Measurements from ENCODE around the gene NELL1.

GRCh38 chr11:21142007-21142406 is 472.6 kb downstream of the NELL1 start:
- TF ChIP-seq, protein P1, sequence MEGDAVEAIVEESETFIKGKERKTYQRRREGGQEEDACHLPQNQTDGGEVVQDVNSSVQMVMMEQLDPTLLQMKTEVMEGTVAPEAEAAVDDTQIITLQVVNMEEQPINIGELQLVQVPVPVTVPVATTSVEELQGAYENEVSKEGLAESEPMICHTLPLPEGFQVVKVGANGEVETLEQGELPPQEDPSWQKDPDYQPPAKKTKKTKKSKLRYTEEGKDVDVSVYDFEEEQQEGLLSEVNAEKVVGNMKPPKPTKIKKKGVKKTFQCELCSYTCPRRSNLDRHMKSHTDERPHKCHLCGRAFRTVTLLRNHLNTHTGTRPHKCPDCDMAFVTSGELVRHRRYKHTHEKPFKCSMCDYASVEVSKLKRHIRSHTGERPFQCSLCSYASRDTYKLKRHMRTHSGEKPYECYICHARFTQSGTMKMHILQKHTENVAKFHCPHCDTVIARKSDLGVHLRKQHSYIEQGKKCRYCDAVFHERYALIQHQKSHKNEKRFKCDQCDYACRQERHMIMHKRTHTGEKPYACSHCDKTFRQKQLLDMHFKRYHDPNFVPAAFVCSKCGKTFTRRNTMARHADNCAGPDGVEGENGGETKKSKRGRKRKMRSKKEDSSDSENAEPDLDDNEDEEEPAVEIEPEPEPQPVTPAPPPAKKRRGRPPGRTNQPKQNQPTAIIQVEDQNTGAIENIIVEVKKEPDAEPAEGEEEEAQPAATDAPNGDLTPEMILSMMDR (conservative IDR thresholded peaks at IDR 0.05; ENCODE audit: low read depth, low read length), result no peak
- TF ChIP-seq EZH2 (IDR thresholded peaks at IDR 0.05; ENCODE audit: low read length, unreplicated experiment) (no peak), EZH2phosphoT487 (IDR thresholded peaks at IDR 0.05; ENCODE audit: borderline replicate concordance, low read length) (no peak)
